Measurements from ENCODE around the gene SDCCAG8. TPM values are rescaled to one million over a fixed set of nuclear protein-coding genes. Genes with fewer than 3 reads are reported as not detected.

The SDCCAG8 gene
- total RNA-seq, 4 donors from 2014 or later: 30.3 to 131 (median 55.4) TPM

GRCh38 chr1:243218059-243218458 lies 37.8 kb upstream of the SDCCAG8 start:
- no peak overlapping the region for H3K27ac ChIP-seq
- H3K9me3 ChIP-seq: no peaks in the 10 kb centered on the region
- H3K4me1 ChIP-seq: no peaks in the 10 kb centered on the region
- H3K36me3 ChIP-seq: peaks cover 0 to 8% (median 0%) of the 10 kb centered on the region in 3 donors
- TF ChIP-seq POLR2A (IDR thresholded peaks at IDR 0.05): no peak
- TF ChIP-seq, protein P1, sequence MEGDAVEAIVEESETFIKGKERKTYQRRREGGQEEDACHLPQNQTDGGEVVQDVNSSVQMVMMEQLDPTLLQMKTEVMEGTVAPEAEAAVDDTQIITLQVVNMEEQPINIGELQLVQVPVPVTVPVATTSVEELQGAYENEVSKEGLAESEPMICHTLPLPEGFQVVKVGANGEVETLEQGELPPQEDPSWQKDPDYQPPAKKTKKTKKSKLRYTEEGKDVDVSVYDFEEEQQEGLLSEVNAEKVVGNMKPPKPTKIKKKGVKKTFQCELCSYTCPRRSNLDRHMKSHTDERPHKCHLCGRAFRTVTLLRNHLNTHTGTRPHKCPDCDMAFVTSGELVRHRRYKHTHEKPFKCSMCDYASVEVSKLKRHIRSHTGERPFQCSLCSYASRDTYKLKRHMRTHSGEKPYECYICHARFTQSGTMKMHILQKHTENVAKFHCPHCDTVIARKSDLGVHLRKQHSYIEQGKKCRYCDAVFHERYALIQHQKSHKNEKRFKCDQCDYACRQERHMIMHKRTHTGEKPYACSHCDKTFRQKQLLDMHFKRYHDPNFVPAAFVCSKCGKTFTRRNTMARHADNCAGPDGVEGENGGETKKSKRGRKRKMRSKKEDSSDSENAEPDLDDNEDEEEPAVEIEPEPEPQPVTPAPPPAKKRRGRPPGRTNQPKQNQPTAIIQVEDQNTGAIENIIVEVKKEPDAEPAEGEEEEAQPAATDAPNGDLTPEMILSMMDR (IDR thresholded peaks at IDR 0.05): no peak
- no peak overlapping the region for H3K4me3 ChIP-seq
- no peaks in the 10 kb centered on the region for H3K27me3 ChIP-seq
- no peak for DNase-seq

DNA sequence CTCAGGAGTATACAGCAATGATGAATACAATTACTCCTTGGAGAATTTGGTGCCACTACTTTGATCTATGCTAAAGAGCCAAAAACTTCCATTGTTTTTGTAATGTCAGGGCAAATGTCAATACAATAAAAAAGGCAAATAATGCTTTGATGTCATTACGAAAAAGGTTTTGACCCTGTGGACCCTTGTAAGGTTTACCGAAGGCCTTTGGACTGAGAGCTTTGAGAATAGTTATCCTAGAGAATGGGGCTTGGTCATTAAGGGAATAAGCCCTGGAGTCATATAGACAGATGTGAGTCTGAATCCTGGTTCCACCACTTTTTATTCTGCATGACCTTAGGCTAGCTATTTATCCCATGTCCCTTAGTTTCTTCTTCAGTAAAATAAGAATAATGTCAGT lies 28.2 kb upstream of the SDCCAG8 start:
- H3K27me3 ChIP-seq: no peaks in the 10 kb centered on the region
- no peaks in the 10 kb centered on the region for H3K36me3 ChIP-seq
- H3K4me1 ChIP-seq: no peaks in the 10 kb centered on the region
- H3K9me3 ChIP-seq: peaks cover 0 to 17% (median 2%) of the 10 kb centered on the region in 4 donors
- no peak overlapping the region for H3K4me3 ChIP-seq
- DNase-seq: no peak
- no peak for TF ChIP-seq POLR2A (IDR thresholded peaks at IDR 0.05)
- TF ChIP-seq, protein P1 (IDR thresholded peaks at IDR 0.05): no peak
- no peak overlapping the region for H3K27ac ChIP-seq

- Histone ChIP-seq H3K9me3 (peaks cover 0 to 17% (median 2%) of the 10 kb centered on the region in 4 donors), H3K36me3 (no peaks in the 10 kb centered on the region), H3K27me3 (no peaks in the 10 kb centered on the region), H3K4me1 (no peaks in the 10 kb centered on the region), H3K27ac (no peak overlapping the region), H3K4me3 (no peak overlapping the region)
- no peak for TF ChIP-seq POLR2A (IDR thresholded peaks at IDR 0.05)
- TF ChIP-seq, protein P1 (IDR thresholded peaks at IDR 0.05): no peak
- DNase-seq: no peak
Observed at GRCh38 chr1:243229526-243229925, 26.3 kb upstream of the SDCCAG8 start.

DNA sequence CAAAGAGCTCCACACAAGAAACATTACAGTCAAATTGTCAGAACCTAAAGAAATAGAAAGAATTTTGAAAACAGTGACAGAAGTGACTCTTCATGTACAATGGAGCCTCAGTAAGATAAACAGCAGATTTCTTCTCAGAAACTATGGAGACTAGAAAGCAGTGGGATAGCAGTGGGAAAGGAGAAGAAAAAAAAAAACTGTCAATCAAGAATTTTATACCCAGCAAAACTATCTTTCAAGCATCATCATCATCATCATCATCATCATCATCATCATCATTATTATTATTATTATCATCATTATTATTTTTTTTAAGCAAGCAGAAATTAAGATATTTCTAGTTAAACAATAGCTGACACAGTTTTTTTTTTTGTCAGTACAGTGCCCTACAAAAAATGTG lies 24.9 kb upstream of the SDCCAG8 start:
- H3K9me3 ChIP-seq: peaks cover 0 to 17% (median 2%) of the 10 kb centered on the region in 4 donors
- H3K27me3 ChIP-seq: no peaks in the 10 kb centered on the region
- H3K36me3 ChIP-seq: no peaks in the 10 kb centered on the region
- no peak for TF ChIP-seq POLR2A (IDR thresholded peaks at IDR 0.05)
- TF ChIP-seq, protein P1 (IDR thresholded peaks at IDR 0.05): no peak
- H3K4me3 ChIP-seq: no peak overlapping the region
- no peak overlapping the region for H3K27ac ChIP-seq
- H3K4me1 ChIP-seq: no peaks in the 10 kb centered on the region
- DNase-seq: no peak

DNA sequence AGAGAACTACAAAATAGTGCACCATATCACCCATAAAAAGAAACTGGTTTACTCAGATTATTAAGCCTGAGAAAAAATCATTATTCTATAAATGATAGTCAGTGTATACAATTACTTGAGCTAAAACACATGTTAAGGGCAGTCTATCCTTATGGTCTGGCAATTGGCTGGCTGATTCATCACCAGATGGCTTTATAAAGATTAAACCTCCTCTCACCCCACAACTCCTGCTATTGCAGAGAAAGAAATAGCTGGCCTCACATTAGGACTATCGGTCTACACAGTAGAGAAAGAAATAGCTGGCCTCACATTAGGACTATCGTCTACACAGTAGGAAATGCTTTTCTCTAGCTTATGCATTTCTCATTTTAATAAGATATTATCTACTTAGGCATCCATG lies 21.9 kb upstream of the SDCCAG8 start:
- Histone ChIP-seq H3K4me3 (no peak overlapping the region), H3K9me3 (peaks cover 0 to 17% (median 2%) of the 10 kb centered on the region in 4 donors), H3K27me3 (no peaks in the 10 kb centered on the region), H3K36me3 (no peaks in the 10 kb centered on the region), H3K27ac (no peak overlapping the region), H3K4me1 (no peaks in the 10 kb centered on the region)
- no peak for DNase-seq
- no peak for TF ChIP-seq POLR2A (IDR thresholded peaks at IDR 0.05)
- TF ChIP-seq, protein P1 (IDR thresholded peaks at IDR 0.05): no peak

Measured in Peyer's patch (tissue), 4 donors.